Activated naive CD8-positive, alpha-beta T cell (primary cell): Measurements from ENCODE around the gene ARHGAP21.
A peak's percentile ranks its signal among the peaks of the same experiment; 100 is the strongest.
"Not testable (repeated sequence)": the region's sequence is repeated elsewhere in the genome, so short reads cannot be mapped to it uniquely, and the experiment has no call there.

Experiments used
- H3K27ac Mint-ChIP-seq: one replicate; pipeline ENCODE4 v1.8.0; 2021; ENCODE audit warnings: mixed read lengths
- H3K27me3 Mint-ChIP-seq: one replicate; pipeline ENCODE4 v1.8.0; 2021; ENCODE audit warnings: mixed read lengths
- H3K36me3 Mint-ChIP-seq: one replicate; pipeline ENCODE4 v1.8.0; 2021; ENCODE audit warnings: mixed read lengths
- H3K4me1 Mint-ChIP-seq: one replicate; pipeline ENCODE4 v1.8.0; 2021; ENCODE audit warnings: low read depth, mixed read lengths
- H3K4me3 Mint-ChIP-seq: one replicate; pipeline ENCODE4 v1.8.0; 2021; ENCODE audit warnings: mild to moderate bottlenecking, mixed read lengths
- H3K9me3 Mint-ChIP-seq: one replicate; pipeline ENCODE4 v1.8.0; 2021; ENCODE audit warnings: low read depth, mixed read lengths

ARHGAP21 gene

GRCh38 chr10:24645022-24645421, 78.7 kb downstream of the ARHGAP21 start:
- Mint-ChIP-seq H3K4me1 (peaks cover 2% of the 10 kb centered on the region), H3K36me3 (peaks cover 2% of the 10 kb centered on the region), H3K9me3 (no peaks in the 10 kb centered on the region), H3K27ac (no peak overlapping the region), H3K4me3 (no peak overlapping the region), H3K27me3 (no peaks in the 10 kb centered on the region)

DNA sequence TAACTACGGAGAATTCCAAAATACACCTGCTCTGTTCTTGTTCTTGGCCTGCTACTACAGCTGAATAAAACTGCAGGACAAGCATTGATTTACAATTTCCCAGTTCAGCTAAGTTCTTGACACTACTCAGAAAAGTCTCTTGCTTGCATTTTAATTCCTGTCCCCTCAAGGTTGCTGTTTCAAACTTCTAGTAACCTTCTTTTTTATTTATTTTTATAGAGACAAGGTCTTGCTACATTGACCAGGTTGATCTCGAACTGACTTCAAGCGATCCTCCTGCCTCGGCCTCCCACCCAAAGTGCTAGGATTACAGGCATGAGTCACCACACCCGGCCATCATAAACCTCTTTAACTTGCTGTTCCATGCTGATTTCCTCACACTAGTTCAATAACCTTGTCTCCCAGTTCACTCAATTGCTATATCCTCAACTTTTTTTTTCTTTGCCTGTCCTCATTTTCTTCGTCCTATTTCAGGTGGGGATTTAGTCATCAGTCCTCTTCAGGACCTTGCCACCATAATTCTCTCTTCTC, 79.9 kb downstream of the ARHGAP21 start:
- Mint-ChIP-seq H3K4me3 (no peak overlapping the region), H3K9me3 (no peaks in the 10 kb centered on the region), H3K4me1 (peaks cover 2% of the 10 kb centered on the region), H3K27me3 (no peaks in the 10 kb centered on the region), H3K36me3 (peaks cover 2% of the 10 kb centered on the region), H3K27ac (no peak overlapping the region)

- Mint-ChIP-seq H3K27me3 (no peaks in the 10 kb centered on the region), H3K27ac (no peak overlapping the region), H3K9me3 (no peaks in the 10 kb centered on the region), H3K36me3 (peaks cover 1% of the 10 kb centered on the region), H3K4me1 (peaks cover 2% of the 10 kb centered on the region), H3K4me3 (no peak overlapping the region)
Observed at GRCh38 chr10:24642921-24643678, 80.6 kb downstream of the ARHGAP21 start.

DNA sequence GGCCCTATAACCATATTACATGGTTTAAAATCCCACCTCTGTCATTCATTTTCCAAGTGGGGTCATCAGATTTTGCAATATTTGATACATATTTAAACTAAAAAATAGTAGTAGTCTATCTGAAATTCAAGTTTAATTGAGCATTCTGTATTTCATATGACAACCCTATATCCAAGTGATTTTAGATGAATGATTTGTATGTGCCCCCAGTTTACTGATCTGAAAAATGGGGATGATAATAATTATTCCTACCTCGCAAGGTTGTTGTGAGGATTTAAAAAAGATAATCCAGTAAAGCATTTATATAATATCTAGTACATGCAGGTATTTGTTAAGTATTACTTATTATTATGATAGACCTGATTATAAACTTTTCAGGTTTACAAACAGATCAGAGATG, 84.6 kb downstream of the ARHGAP21 start:
- Mint-ChIP-seq H3K27ac (no peak overlapping the region), H3K4me1 (peaks cover 2% of the 10 kb centered on the region), H3K9me3 (no peaks in the 10 kb centered on the region), H3K36me3 (no peaks in the 10 kb centered on the region), H3K4me3 (no peak overlapping the region), H3K27me3 (no peaks in the 10 kb centered on the region)

DNA sequence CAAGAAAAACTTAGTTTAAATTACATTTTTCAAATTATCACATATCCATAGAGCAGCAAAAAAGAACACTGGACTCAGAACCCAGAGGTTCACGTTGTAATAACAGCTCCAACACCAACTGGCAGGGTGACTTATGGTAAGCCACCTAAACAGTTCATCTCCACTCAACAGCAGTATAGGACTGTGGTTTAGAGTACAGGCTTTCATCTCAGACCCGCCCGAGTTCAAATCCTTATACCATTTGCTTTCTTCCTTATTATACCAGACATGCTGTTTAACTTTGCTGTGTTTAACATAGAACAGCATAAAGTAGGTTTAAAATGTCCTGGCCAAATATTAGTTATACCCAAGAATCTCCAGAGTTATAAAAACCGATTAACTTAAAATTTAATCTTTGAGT, 97.9 kb downstream of the ARHGAP21 start:
- H3K36me3 Mint-ChIP-seq: no peaks in the 10 kb centered on the region
- H3K27me3 Mint-ChIP-seq: no peaks in the 10 kb centered on the region
- no peak overlapping the region for H3K27ac Mint-ChIP-seq
- peaks cover 36% of the 10 kb centered on the region for H3K4me1 Mint-ChIP-seq
- no peaks in the 10 kb centered on the region for H3K9me3 Mint-ChIP-seq
- no peak overlapping the region for H3K4me3 Mint-ChIP-seq

- H3K4me1 Mint-ChIP-seq: peaks cover 50% of the 10 kb centered on the region
- H3K36me3 Mint-ChIP-seq: peaks cover 2% of the 10 kb centered on the region
- peak overlapping the region; percentile 77 for H3K27ac Mint-ChIP-seq
- peak overlapping the region; percentile 77 for H3K4me3 Mint-ChIP-seq
- H3K9me3 Mint-ChIP-seq: no peaks in the 10 kb centered on the region
- H3K27me3 Mint-ChIP-seq: no peaks in the 10 kb centered on the region
Observed at GRCh38 chr10:24623383-24623782, 100.3 kb downstream of the ARHGAP21 start.

- Mint-ChIP-seq H3K27me3 (no peaks in the 10 kb centered on the region), H3K4me1 (peaks cover 54% of the 10 kb centered on the region), H3K4me3 (peak overlapping the region; percentile 77), H3K36me3 (peaks cover 3% of the 10 kb centered on the region), H3K9me3 (no peaks in the 10 kb centered on the region), H3K27ac (peak overlapping the region; percentile 77)
Observed at GRCh38 chr10:24622781-24623301, 100.8 kb downstream of the ARHGAP21 start.

DNA sequence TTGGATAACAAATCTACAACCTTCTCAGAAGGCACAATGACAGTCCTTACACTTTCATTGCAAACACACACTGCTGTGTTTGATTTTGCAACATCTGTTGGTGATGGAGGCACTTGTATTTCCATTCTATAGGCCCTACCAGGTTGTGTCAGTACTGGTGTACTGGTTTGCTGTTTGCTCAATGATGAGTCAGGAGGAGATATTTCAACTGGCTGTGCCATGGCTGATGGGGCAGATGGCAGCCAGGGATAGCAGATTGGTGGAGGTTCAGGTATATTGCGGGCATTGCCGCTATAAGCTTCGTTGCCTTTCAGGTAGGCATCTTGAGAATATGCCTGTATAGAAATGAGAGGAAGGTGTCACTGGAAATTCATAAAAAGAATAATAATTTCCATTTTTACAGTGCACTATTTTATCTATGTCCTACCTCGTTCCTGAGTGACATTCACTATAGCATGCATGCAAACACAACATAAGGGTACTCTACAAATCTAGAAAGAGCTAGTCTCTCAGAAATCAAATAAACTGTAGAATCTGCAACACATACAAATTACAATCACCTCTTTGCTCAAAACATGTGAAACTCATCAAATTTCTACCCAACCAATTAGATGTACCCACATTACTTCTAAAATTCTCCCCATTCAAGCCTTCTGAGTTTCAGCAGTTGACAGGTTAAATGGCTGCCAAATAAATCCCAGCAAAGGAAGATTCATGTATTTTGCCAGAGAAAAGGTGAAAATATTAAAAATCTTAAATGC, 102.5 kb downstream of the ARHGAP21 start:
- Mint-ChIP-seq H3K4me1 (peaks cover 58% of the 10 kb centered on the region), H3K27ac (peak overlapping the region; percentile 76)
- not testable (repeated sequence) for H3K27me3 Mint-ChIP-seq, H3K4me3 Mint-ChIP-seq, H3K36me3 Mint-ChIP-seq, H3K9me3 Mint-ChIP-seq

- H3K4me3 Mint-ChIP-seq, H3K36me3 Mint-ChIP-seq, H3K9me3 Mint-ChIP-seq, H3K27me3 Mint-ChIP-seq, H3K27ac Mint-ChIP-seq: not testable (repeated sequence)
- H3K4me1 Mint-ChIP-seq: peaks cover 55% of the 10 kb centered on the region
Observed at GRCh38 chr10:24619994-24620310, 103.7 kb downstream of the ARHGAP21 start.

GRCh38 chr10:24619291-24619993, 104.2 kb downstream of the ARHGAP21 start:
- peaks cover 55% of the 10 kb centered on the region for H3K4me1 Mint-ChIP-seq
- not testable (repeated sequence) for H3K36me3 Mint-ChIP-seq, H3K27me3 Mint-ChIP-seq, H3K9me3 Mint-ChIP-seq, H3K4me3 Mint-ChIP-seq, H3K27ac Mint-ChIP-seq

DNA sequence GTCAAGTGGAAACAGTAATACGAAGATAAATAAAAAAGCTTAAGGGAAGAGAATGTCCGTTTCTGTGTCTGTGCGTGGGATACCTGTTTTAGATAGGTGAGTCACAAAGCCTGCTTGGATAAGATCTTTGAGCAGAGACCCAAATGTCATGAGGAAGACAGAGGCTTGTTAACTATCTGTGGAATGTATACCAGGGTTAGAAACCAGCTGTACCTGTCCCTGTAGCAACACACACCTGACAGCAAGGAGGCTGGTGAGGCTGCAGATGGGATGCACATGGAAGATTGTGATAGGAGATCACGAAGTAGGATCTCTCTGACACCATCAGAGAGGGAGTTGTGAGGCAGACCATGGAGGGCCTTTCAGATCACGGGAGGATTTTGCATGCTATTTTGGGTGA, 105.3 kb downstream of the ARHGAP21 start:
- Mint-ChIP-seq H3K9me3 (no peaks in the 10 kb centered on the region), H3K4me1 (peaks cover 48% of the 10 kb centered on the region), H3K36me3 (peaks cover 8% of the 10 kb centered on the region), H3K4me3 (peak overlapping the region; percentile 55), H3K27me3 (no peaks in the 10 kb centered on the region), H3K27ac (peak overlapping the region; percentile 42)

DNA sequence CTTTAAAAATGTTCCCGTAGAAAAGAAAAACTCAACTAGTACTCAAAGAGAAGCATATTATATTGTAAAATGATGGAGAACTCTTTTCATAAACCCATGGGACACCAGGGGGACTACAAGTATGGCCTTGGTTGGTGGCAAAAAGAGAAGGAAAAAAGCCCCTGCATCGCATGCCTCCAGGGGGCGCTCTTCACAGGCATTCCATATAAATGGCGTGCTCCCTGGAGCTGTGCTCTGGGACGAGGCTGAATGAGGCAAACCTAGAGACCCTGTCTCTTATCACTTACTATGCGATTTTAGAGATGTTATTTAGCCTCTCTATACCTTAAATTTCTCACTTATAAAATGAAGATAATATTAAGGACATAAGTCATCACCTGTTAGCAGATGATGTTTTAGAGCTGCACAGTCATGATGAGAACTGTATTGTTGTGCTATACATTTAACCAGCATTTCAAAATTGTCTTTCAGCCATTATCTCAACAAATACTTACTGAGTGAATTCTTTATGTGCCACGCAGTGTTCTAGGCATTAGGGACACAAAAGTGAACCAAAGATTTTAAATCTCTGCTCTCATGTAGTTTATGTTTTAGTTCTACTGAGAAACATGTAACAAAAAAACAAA, 105.8 kb downstream of the ARHGAP21 start:
- H3K4me1 Mint-ChIP-seq: peaks cover 43% of the 10 kb centered on the region
- no peak overlapping the region for H3K27ac Mint-ChIP-seq

GRCh38 chr10:24616536-24616935, 107.2 kb downstream of the ARHGAP21 start:
- H3K27ac Mint-ChIP-seq: no peak overlapping the region
- H3K9me3 Mint-ChIP-seq: no peaks in the 10 kb centered on the region
- H3K36me3 Mint-ChIP-seq: peaks cover 12% of the 10 kb centered on the region
- H3K4me1 Mint-ChIP-seq: peaks cover 34% of the 10 kb centered on the region
- H3K4me3 Mint-ChIP-seq: no peak overlapping the region
- no peaks in the 10 kb centered on the region for H3K27me3 Mint-ChIP-seq

More for the DNA sequence above, 105.8 kb downstream of the ARHGAP21 start:
- no peaks in the 10 kb centered on the region for H3K9me3 Mint-ChIP-seq
- H3K27me3 Mint-ChIP-seq: no peaks in the 10 kb centered on the region
- H3K36me3 Mint-ChIP-seq: peaks cover 9% of the 10 kb centered on the region
- H3K4me3 Mint-ChIP-seq: peak overlapping the region; percentile 55

DNA sequence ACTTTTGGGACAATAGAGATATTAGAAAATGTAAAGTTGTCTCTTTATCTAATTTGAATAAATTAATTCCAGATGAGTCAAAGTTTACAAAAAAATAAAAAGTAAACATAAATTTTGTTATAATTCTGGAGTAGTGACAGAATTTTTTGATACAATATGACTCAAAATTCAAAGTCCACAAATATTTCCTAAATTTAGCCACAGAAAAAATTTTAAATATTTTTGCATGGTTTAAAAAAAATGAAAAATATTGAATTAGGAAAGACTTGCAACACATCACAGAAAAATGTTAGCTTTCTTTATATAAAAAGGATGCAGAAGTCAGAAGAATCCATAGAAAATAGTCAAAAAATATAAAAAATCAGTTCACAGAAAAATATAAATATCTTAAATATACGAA, 117.7 kb downstream of the ARHGAP21 start:
- Mint-ChIP-seq H3K4me3 (no peak overlapping the region), H3K4me1 (peaks cover 9% of the 10 kb centered on the region), H3K9me3 (no peaks in the 10 kb centered on the region), H3K36me3 (peaks cover 30% of the 10 kb centered on the region), H3K27me3 (no peaks in the 10 kb centered on the region), H3K27ac (no peak overlapping the region)
